K562 (cell line): ENCODE measurements around the gene MRPL16. TPM values are rescaled to one million over a fixed set of nuclear protein-coding genes. Genes with fewer than 3 reads are reported as not detected.

Source experiments
- ATAC-seq: fragments of 200-7000 bp; cut with Tn5 transposase; 3 replicates; pipeline ENCODE4 v1.9.1; 2020; ENCODE audit warnings: moderate library complexity
- BruUV-seq: library from RNA; stranded (reverse); fragments of 400-500 nt; replicated peaks from 2 replicates; lab custom pipeline; 2021; lab: Mats Ljungman, UMichigan
- CTCF ChIA-PET: fragments of 300-600 bp; formaldehyde crosslinking; extraction: SDS; loops from one replicate; lab custom pipeline; 2021; ENCODE audit warnings: low intra/inter-chr PET ratio; lab: Yijun Ruan, JAX
- POLR2A ChIA-PET: fragments of 300-600, 350-650 bp; sonication (Branson Sonifier 250); formaldehyde crosslinking; extraction: SDS; loops from one replicate; lab custom pipeline; 2021; ENCODE audit warnings: antibody characterized with exemption, inconsistent platforms; lab: Yijun Ruan, JAX
- DNase-seq, 4 experiments: peaks; one replicate each; pipeline versions ENCODE4 v3.0.0 to v3.0.0-alpha.2; 2011 to 2018; ENCODE audit warnings: low spot score in 3 of 4, mixed read lengths in 3 of 4; ENCODE audit errors: extremely low read depth in 1 of 4
- FAIRE-seq: peaks from 2 replicates; lab custom pipeline; 2011; peaks lifted over from hg19 to GRCh38; lab: Jason Lieb, UNC
- H2AFZ ChIP-seq: 2 replicates; pipeline ENCODE4 v1.6.0; 2011; ENCODE audit warnings: low read depth, low read length, control low read depth, inconsistent platforms
- H3K27ac ChIP-seq: fragments of 200-600 bp; 3 replicates; pipeline ENCODE4 v1.8.0; 2011; ENCODE audit warnings: low read depth, mild to moderate bottlenecking, control low read depth, inconsistent platforms, low read length, moderate library complexity, mixed read lengths; ENCODE audit errors: extremely low read depth
- H3K27me3 ChIP-seq, 2 experiments: fragments of 300-600 bp in 1 of 2; 2 replicates in 1 of 2; 3 replicates in 1 of 2; pipeline versions ENCODE4 v1.6.0 to v1.8.0; 2011; ENCODE audit warnings: inconsistent platforms in 2 of 2, low read length in 2 of 2, mild to moderate bottlenecking in 1 of 2, mixed read lengths in 1 of 2, moderate library complexity in 1 of 2; ENCODE audit not compliant: control insufficient read depth in 2 of 2, insufficient read depth in 2 of 2
- H3K36me3 ChIP-seq: fragments of 300-600 bp; 3 replicates; pipeline ENCODE4 v1.8.0; 2011; ENCODE audit warnings: mild to moderate bottlenecking, low read length, inconsistent platforms; ENCODE audit not compliant: control insufficient read depth, insufficient read depth
- H3K4me1 ChIP-seq, 2 experiments: fragments of 200-600 bp in 1 of 2; replicated peaks in 1 of 2; 2 replicates in 1 of 2; 3 replicates in 1 of 2; pipeline versions ENCODE4 v1.5.1 to v1.8.0; 2011; ENCODE audit warnings: inconsistent platforms in 2 of 2, low read length in 2 of 2, mild to moderate bottlenecking in 1 of 2, mixed read lengths in 1 of 2, moderate library complexity in 1 of 2; ENCODE audit not compliant: control insufficient read depth in 2 of 2, insufficient read depth in 2 of 2
- H3K4me2 ChIP-seq: 2 replicates; pipeline ENCODE4 v1.6.1; 2011; ENCODE audit warnings: low read length, control low read depth, inconsistent platforms, mixed read lengths; ENCODE audit not compliant: insufficient read depth
- H3K4me3 ChIP-seq: fragments of 200-600 bp; sonication (generic), shearing (Covaris generic); 2 replicates; pipeline ENCODE4 v1.5.1; 2016; ENCODE audit warnings: control low read depth, inconsistent platforms
- H3K79me2 ChIP-seq: fragments of 200-600 bp; 3 replicates; pipeline ENCODE4 v1.8.0; 2011; ENCODE audit warnings: low read length, inconsistent platforms; ENCODE audit not compliant: control insufficient read depth, insufficient read depth
- H3K9ac ChIP-seq, 2 experiments: 2 replicates each; pipeline versions ENCODE4 v1.6.0 to v1.6.1; 2011; ENCODE audit warnings: low read depth in 2 of 2, low read length in 2 of 2, control low read depth in 1 of 2, inconsistent platforms in 1 of 2, mild to moderate bottlenecking in 1 of 2, mixed read lengths in 1 of 2; ENCODE audit not compliant: insufficient read depth in 1 of 2
- H3K9me1 ChIP-seq: one replicate; pipeline ENCODE4 v1.6.0; 2011; ENCODE audit warnings: inconsistent platforms, mild to moderate bottlenecking, low read length, moderate library complexity; ENCODE audit not compliant: control insufficient read depth, insufficient read depth
- H3K9me3 ChIP-seq: replicated peaks from 2 replicates; pipeline ENCODE4 v1.5.1; 2011; ENCODE audit warnings: low read depth, low read length, inconsistent platforms; ENCODE audit not compliant: control insufficient read depth, insufficient read depth
- H4K20me1 ChIP-seq: replicated peaks from 2 replicates; pipeline ENCODE4 v1.6.1; 2011; ENCODE audit warnings: low read length, inconsistent platforms, mixed read lengths; ENCODE audit not compliant: control insufficient read depth, insufficient read depth
- BRD4 ChIP-seq: fragments of 200-600 bp; sonication (generic); IDR thresholded peaks from 2 replicates; pipeline ENCODE4 v1.6.1; 2017; ENCODE audit warnings: inconsistent platforms
- MITF ChIP-seq: IDR thresholded peaks from 2 replicates; pipeline ENCODE4 v1.6.1; 2014; ENCODE audit warnings: antibody characterized with exemption
- NCOA4 ChIP-seq: fragments of 450-650 bp; IDR thresholded peaks from 2 replicates; pipeline ENCODE4 v1.6.1; 2018; ENCODE audit warnings: mild to moderate bottlenecking; ENCODE audit not compliant: partially characterized antibody
- NKRF ChIP-seq: fragments of 450-650 bp; IDR thresholded peaks from 2 replicates; pipeline ENCODE4 v1.6.1; 2016; ENCODE audit warnings: borderline replicate concordance
- RFX7 ChIP-seq: fragments of 250-450 bp; sonication (Bioruptor Pico); IDR thresholded peaks from 2 replicates; pipeline ENCODE4 v1.5.1; 2021; ENCODE audit warnings: mild to moderate bottlenecking
- SREBF2 ChIP-seq: sonication (generic); formaldehyde crosslinking; IDR thresholded peaks from 2 replicates; pipeline ENCODE4 v1.4.0; 2020; ENCODE audit warnings: mild to moderate bottlenecking, missing genetic modification reagents
- STAG1 ChIP-seq: sonication (generic); formaldehyde crosslinking; IDR thresholded peaks from 2 replicates; pipeline ENCODE4 v1.5.0; 2020; ENCODE audit warnings: missing genetic modification reagents, borderline replicate concordance
- STAT5B ChIP-seq: fragments of 250-450 bp; sonication (Bioruptor Pico); IDR thresholded peaks from 2 replicates; pipeline ENCODE4 v1.8.0; 2021; ENCODE audit warnings: mild to moderate bottlenecking, inconsistent platforms
- ZNF165 ChIP-seq: fragments of 250-450 bp; sonication (Bioruptor Pico); IDR thresholded peaks from 2 replicates; pipeline ENCODE4 v1.4.0; 2020; ENCODE audit warnings: borderline replicate concordance
- ZNF384 ChIP-seq: IDR thresholded peaks from 2 replicates; pipeline ENCODE4 v1.6.1; 2012; ENCODE audit warnings: low read depth, low read length, improper control_type of control experiment
- ZNF507 ChIP-seq: conservative IDR thresholded peaks from 2 replicates; pipeline ENCODE4 v1.6.1; 2017; ENCODE audit warnings: missing genetic modification characterization, missing compliant biosample characterization
- WGBS: fragments of 100-300 bp; shearing (Covaris generic); methylation state at CpG from one replicate; pipeline ENCODE4 v1.1.6; 2016; ENCODE audit warnings: low coverage, mixed read lengths; ENCODE audit not compliant: insufficient coverage; ENCODE audit errors: missing lambda C conversion rate; 5-methylcytosine and 5-hydroxymethylcytosine counted together
- in situ Hi-C: fragments of 300-500 bp; cut with MboI; formaldehyde crosslinking; loops from 4 replicates; pipeline ENCODE4 v1.15.0; 2018; ENCODE audit warnings: inconsistent platforms, mixed read lengths
- intact Hi-C: fragments of 100-400 bp; cut with micrococcal nuclease; formaldehyde crosslinking; loops from 2 replicates; pipeline ENCODE4 v1.14.2; 2022
- polyA plus RNA-seq, 8 experiments: library from polyadenylated mRNA; depleted of rRNA in 4 of 8; stranded (reverse) in 5 of 8; unstranded in 3 of 8; fragments of >200 nt; fragmentation: Nextera tagmentation in 2 of 8; fragmentation: Illumina TruSeq in 1 of 8; extraction: Ambion mirVana in 2 of 8; extraction: Trizol in 1 of 8; gene quantifications; 2 replicates each; pipeline versions ENCODE4 v1.2.1 to v1.2.3, GENCODE V29; 2011 to 2014; ENCODE audit warnings: inconsistent platforms in 1 of 8, missing spikeins in 1 of 8
- total RNA-seq, 7 experiments: library from RNA; depleted of rRNA in 6 of 7; stranded (reverse); fragments of >200 nt in 6 of 7; fragmentation: Illumina TruSeq in 2 of 7; extraction: Trizol in 2 of 7; gene quantifications; 2 replicates each; pipeline versions ENCODE4 v1.2.1 to v1.2.3, GENCODE V29; 2011 to 2021; ENCODE audit warnings: low replicate concordance in 1 of 7

The MRPL16 gene
- total and polyA plus RNA-seq, 9 of the 15 experiments (the other 6 are each of a cell fraction or from before 2014, with no cell fraction given): 63.3 to 209 (median 157) TPM

- no peaks in the 10 kb centered on the region for H3K79me2 ChIP-seq
- no peak for DNase-seq
- CTCF ChIA-PET: no interaction called here
- no peak for TF ChIP-seq RFX7 (CRISPR knock-in tag)
- no peak for TF ChIP-seq NKRF
- no peak for TF ChIP-seq BRD4
- no peak for TF ChIP-seq SREBF2
- TF ChIP-seq STAG1 (CRISPR knock-in tag): no peak
- TF ChIP-seq ZNF384: no peak
- no peak for TF ChIP-seq ZNF507
- TF ChIP-seq ZNF165 (CRISPR knock-in tag): no peak
- TF ChIP-seq NCOA4: no peak
- TF ChIP-seq MITF: no peak
- TF ChIP-seq STAT5B (CRISPR knock-in tag): no peak
- TF ChIP-seq, all 486 proteins: peak for 0
- H3K4me3 ChIP-seq: no peak overlapping the region
- H3K9me1 ChIP-seq: peaks cover 4% of the 10 kb centered on the region
- BruUV-seq: no TSS peak
- FAIRE-seq: no peak
- no peaks in the 10 kb centered on the region for H3K27me3 ChIP-seq
- H3K9ac ChIP-seq: peak overlapping the region in 1 of 2 experiments; percentile 46; a peak in 1 of 4 replicates
- H3K4me1 ChIP-seq: peaks cover 13 to 17% of the 10 kb centered on the region in 2 experiments
- peaks cover 7% of the 10 kb centered on the region; the same call in 1 of the 2 replicates for H4K20me1 ChIP-seq
- no peak overlapping the region for H3K4me2 ChIP-seq
- in situ Hi-C loops (no loop called here), intact Hi-C loops (no loop called here)
- no peaks in the 10 kb centered on the region for H3K9me3 ChIP-seq
- 91% methylated on average over 4 of the region's 4 CpGs for WGBS
- no peak for ATAC-seq
- H2AFZ ChIP-seq: no peak overlapping the region
- H3K27ac ChIP-seq: no peak overlapping the region
- peaks cover 59% of the 10 kb centered on the region; the same call in 2 of the 3 replicates for H3K36me3 ChIP-seq
- POLR2A ChIA-PET: interaction anchor here (1.3 kb wide), 1 partner anchor 30 kb away, joined by 6 read pairs; no protein-coding TSS in a partner anchor
Observed at GRCh38 chr11:59785818-59786217, 24.8 kb downstream of the MRPL16 start.
